Cardiac fibroblast (primary cell): ENCODE measurements around the gene R3HDM4.

ENCODE experiments used
- DNase-seq, 2 donors: peaks; one replicate each; pipeline versions ENCODE4 v3.0.0 to v3.0.0-alpha.2; 2010; ENCODE audit warnings: low read depth in 2 of 2
- H3K4me3 ChIP-seq, 2 donors: replicated peaks in 1 of 2; 1 replicate in 1 of 2; 2 replicates in 1 of 2; pipeline ENCODE4 v1.5.1; 2011; ENCODE audit warnings: low read depth in 2 of 2, low read length in 2 of 2, mild to moderate bottlenecking in 2 of 2, moderate library complexity in 1 of 2
- CTCF ChIP-seq: IDR thresholded peaks from one replicate; pipeline ENCODE4 v1.5.1; 2011; ENCODE audit warnings: low read depth, mild to moderate bottlenecking, low read length, inconsistent platforms

R3HDM4 gene

GRCh38 chr19:871446-872265 lies 41.4 kb downstream of the R3HDM4 start:
- DNase-seq, result no peak
- no peak overlapping the region for H3K4me3 ChIP-seq
- TF ChIP-seq CTCF, result no peak

- no peak for DNase-seq
- no peak overlapping the region for H3K4me3 ChIP-seq
- TF ChIP-seq CTCF, result no peak
Observed at GRCh38 chr19:870963-871401, 42.0 kb downstream of the R3HDM4 start.

- no peak for TF ChIP-seq CTCF
- no peak for DNase-seq
- no peak overlapping the region for H3K4me3 ChIP-seq
Observed at GRCh38 chr19:870314-870713, 42.7 kb downstream of the R3HDM4 start.

GRCh38 chr19:869245-870177 lies 43.5 kb downstream of the R3HDM4 start:
- peak; percentile 91 to 96 for DNase-seq
- H3K4me3 ChIP-seq, result no peak overlapping the region
- TF ChIP-seq CTCF, result no peak

GRCh38 chr19:868458-869244 lies 44.4 kb downstream of the R3HDM4 start:
- DNase-seq, result no peak
- no peak for TF ChIP-seq CTCF
- H3K4me3 ChIP-seq, result no peak overlapping the region

- DNase-seq, result no peak
- TF ChIP-seq CTCF, result no peak
- no peak overlapping the region for H3K4me3 ChIP-seq
Observed at GRCh38 chr19:867855-868457, 45.1 kb downstream of the R3HDM4 start.
